ENCODE measurements around the gene F3.
"Not testable (repeated sequence)": the region's sequence is repeated elsewhere in the genome, so short reads cannot be mapped to it uniquely, and the experiment has no call there.

Gene F3

DNA sequence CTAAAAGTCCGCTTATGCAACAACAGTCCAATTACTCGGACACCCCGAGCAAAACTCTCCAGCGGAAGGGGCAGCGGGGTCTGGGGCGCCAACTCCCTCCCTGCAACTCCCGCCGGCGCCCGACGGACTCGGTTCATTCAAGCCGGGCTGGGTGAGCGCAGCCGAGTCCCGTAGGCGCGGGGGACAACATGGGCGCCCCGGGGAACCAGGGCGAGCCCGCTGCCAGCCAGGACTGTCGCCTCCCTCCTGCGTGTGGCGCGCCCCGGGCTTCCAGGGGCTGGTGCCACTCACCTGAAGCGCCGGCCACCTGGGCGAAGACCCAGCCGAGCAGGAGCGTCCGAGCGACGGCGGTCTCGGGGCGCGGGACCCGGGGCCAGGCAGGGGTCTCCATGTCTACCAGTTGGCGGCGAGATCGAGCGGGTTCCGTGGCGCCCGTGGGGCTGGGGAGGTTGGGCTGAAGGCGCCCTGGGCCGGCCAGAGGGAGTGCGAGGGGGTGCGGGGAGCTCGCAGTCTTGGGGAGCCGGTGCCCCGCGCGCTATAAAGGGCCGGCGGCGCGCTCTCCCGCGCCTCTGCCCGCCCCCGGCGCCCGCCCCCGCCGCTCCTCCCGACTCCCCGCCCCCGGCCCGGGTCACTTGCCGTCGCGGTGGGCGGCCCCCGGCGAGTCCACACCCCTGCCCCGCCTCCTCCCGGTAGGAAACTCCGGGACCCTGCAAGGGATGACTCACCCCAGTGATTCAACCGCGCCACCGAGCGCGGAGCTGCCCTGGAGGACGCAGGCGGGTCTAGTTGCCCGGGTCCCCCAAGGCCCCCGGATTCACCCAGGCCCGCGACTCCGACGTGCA, at the start of gene F3:
Gene F3, minus strand, starts transcription at position 514 of the 842 bp plus-strand sequence. Its CDS starts 123 bp downstream, at position 391.
- DNase-seq, result no peak

DNA sequence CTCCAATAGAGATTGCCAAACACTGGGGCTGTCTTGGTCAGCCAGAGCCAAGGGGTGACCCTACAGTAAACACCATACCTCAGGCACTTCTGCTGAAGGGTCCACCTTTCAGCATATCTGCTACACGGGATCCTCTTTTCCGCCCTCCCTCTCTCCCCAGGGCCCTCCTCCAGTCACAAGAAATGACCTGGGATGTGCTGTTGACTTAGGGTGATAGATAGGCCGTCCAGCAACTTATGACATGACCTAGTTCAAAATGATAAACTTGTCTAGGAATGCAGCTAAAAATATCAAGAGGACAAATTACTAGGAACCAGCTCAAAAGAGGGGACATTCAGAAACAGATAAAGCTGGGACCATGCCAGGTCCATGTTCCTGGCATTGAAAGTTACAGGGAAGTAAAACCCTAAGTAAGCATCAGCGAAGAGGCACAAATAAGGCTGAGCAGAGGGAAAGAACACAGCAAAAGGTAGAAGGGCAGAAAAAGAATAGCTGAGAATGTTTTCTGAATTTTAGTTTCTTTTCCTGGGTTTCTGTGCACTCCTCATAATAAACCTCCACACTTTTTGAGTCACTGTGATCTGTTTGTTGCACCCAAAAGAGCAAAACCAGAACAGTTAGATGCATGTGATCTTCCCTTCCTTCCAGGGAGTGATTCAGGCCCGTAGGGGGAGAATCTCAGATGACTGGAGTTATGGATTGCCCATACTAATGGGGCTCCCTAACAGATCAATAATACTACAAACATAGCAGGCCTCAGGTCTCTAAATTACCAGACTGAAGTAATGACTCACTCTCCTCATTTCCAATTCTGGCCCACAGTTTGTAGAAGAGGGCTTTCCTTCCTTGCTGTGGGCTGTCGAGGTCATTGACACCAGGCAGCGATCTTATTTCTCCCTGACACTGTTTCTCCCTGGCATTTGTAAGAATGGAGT, 48.9 kb upstream of the F3 start:
- no peak for DNase-seq

DNA sequence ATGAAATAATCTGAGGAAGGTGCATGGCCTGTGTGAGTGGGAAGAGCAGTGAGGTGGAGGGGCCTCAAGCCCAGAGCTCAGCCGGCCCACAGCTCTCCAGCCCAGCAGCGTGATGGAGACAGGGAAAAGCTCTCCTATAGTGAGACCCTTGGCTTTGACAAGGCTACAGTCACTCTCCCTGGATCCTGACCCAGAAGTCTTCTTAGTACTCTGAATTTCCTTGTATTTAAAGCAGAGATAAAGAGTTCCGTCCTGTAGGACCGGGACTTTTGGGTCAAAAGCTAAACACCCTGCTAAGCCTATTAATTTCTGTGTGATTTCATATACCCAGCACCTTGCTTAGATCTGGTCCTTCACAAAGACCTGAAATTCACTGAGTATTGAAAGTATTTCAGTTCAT, 48.2 kb upstream of the F3 start:
- DNase-seq, result no peak

DNA sequence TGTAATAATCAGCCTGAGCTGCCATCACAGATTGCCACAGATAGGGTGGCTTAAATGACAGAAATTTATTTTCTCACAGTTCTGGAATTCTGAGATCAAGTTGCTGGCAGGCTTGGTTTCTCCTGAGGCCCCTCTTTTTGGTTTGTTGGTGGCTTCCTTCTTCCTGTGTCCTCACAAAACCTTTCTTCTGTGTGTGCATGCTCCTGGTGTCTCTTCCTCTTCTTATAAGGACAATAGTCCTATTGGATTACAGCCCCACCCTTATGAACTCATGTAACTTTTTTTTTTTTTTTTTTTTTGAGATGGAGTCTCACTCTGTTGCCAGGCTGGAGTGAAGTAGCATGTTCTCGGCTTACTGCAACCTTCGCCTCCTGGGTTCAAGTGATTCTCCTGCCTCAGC, 41.0 kb upstream of the F3 start:
- no peak for DNase-seq

DNA sequence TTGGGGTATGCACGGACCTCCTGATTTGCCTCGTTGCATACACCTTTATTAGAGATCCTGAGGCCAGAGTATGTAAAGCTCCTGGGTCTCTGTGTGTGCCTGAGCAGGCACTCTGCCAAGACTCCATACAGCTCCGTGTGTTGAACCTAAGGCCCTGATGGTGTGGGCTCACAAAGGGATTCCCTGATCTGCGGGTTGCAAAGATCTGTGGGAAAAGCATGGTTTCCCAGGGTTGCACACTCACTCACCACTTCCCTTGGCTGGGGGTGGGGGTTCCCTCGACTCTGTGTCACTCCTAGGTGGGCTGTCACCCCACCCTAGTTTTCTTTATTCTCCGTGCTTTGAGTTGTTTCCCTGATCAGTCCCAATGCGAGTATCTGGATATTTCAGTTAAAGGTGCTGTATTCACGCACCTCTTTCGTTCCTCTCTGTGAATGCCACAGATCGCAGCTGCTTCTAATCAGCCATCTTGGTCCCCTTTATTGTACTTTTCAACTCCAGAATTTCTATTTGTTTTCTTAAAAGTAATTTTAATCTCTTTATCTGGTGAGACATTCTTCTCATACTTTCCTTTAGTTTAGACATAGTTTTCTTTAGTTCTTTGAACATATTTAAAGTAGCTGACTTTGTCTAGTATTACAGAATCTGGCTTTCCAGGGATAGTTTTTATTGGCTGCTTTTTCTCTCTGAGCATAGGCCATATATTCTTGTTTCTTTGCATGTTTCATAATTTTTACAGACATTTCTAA, 39.0 kb upstream of the F3 start:
- DNase-seq, result no peak

DNA sequence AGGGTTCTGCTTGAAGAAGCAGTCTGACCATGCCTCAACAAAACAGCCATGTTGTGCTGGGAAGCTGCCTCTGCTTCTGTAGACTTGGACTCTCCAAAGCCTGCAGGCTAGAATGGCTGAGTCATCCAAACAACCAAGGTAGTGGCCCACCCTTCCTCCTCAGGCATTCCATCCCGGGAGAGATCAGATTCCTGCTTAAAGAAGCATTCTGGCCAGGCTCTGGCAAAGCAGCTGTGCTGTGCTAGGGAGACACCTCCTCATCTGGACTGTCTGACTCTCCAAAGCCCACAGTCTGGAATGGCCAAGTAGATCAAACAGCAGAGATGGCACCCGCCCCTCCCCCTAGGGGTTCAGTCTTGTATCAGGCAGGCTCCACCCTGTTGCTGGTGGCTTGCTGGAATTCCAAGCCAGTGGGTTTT, 38.3 kb upstream of the F3 start:
- DNase-seq, result no peak

DNA sequence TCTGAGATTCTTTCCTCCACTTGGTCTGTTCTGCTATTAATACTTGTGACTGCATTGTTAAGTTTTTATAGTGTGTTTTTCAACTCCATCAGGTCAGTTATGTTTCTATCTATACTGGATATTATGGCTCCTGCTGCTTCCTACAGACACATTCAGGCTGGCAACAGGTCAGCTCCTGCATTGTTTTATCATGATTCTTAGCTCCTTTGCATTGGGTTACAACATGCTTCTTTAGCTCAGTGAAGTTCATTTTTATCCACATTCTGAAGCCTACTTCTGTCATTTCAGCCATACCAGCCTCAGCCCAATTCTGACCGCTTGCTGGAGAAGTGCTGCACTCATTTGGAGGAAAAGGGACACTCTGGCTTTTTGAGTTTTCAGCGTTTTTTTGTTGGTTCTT, 37.3 kb upstream of the F3 start:
- no peak for DNase-seq

DNA sequence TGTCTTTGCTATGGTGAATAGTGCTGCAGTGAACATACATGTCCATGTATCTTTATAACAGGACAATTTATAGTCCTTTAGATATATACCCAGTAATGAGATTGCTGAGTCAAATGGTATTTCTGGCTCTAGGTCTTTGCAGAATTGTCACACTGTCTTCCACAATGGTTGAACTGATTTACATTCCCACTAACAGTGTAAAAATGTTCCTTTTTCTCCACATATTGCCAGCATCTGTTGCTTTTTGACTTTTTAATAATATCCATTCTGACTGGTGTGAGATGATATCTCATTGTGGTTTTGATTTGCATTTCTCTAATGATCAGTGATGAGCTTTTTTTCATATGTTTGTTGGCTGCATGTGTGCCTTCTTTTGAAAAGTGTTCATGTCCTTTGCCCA, 32.4 kb upstream of the F3 start:
- DNase-seq, result not testable (repeated sequence)

DNA sequence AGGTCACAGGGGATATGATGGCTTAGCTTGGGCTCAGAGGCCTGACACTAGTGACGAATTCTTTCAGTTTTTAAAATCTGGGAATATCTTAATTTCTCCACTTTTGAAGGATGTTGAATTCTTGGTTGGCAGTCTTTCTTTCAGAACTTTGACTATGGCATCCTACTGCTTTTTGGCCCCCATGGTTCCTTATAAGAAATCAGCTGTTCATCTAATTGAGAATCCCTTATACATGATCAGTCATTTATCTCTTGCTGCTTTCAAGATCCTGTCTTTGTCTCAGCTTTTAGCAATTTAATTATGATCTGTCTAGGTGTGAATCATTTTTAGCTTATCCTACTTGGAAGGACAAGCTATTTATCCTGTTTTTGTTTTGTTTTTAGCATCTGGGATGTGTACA, 31.2 kb upstream of the F3 start:
- no peak for DNase-seq

DNA sequence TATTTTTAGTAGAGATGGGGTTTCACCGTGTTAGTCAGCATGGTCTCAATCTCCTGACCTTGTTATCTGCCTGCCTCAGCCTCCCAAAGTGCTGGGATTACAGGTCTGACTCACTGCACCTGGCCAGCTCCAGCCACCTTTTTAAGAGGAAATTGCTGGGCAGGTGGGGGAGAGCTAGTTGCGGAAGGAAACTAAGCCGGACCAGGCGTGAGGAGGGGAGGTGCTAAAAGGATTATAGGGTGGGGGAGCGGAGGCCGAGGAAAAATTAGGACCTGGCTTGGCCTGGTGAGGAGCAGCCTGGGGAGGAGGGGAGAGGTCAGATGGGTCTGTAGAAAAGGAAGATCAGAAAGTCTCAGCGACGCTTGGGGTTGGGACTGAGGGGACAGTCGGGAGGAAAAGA, 29.4 kb upstream of the F3 start:
- DNase-seq, result not testable (repeated sequence)

DNA sequence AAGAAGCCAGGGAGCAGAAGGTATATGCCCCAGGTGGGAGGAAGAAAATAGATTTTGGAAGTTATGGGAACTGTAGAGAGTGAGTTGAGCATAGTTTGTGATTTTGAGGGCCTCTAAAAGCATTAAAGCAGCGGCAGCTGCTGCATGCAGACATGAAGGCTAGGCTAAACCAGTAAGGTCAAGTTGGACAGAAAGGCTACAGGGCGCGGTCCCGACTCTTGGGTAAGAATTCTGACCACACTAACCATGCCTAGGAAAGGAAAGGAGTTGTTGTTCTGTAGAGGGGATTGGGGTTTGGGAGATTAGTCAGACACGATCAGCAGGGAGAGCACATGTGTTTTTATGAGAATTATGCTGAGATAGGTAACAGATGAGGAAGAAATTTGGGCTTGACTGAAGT, 27.2 kb upstream of the F3 start:
- not testable (repeated sequence) for DNase-seq

DNA sequence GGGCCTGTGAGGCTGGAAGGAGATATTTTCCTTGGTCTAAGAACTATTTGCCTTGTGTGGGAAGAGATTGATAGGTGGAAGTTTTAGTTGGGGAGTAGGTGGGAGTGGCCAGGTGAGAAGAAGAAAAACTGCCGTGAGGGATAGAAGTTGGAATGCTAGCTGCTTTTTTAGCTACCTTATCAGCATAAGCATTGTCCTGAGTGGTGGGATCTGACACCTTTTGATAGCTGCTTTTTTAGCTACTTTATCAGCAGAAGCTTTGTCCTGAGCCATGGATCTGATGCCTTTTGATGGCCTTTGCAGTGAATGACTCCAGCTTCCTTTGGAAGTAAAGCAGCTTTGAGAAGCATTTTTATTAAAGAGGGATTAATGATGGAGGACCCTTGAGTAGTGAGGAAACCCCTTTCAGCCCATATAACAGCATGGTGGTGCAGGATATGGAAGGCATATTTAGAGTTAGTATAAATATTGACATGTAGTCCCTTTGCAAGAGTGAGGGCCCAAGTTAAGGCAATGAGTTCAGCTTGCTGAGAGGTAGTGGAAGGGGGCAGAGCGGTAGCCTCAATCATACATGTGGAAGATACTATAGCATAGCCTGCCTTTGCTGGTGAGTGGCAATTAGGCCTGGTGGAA, 26.5 kb upstream of the F3 start:
- not testable (repeated sequence) for DNase-seq

DNA sequence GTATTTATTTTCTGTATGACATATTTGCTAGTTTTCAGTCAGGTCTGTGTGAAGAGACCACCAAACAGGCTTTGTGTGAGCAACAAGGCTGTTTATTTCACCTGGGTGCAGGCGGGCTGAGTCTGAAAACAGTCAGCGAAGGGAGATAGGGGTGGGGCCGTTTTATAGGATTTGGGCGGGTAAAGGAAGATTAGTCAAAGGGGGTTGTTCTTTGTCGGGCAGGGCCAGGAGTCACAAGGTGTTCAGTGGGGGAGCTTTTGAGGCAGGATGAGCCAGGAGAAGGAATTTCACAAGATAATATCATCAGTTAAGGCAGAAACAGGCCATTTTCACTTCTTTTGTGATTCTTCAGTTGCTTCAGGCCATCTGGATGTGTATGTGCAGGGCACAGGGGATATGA, 24.9 kb upstream of the F3 start:
- DNase-seq, result not testable (repeated sequence)

DNA sequence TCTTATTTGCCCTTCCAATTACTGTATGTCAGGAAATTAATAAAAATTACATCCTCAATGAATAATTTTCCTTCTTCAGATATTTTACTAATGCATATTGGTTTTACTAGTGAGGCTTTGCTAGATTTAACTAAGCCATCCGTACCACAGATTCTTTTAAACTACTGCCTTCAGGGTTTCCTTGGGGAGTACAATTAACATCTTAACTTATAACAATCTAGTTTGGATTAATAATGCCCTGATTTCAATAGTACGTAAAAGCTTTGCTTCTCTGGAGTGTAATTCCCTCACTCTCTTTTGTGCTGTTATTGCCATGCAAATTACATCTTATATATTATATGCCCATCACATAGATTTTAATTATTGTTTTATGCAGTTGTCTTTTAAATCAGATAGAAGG, 24.3 kb upstream of the F3 start:
- no peak for DNase-seq

DNA sequence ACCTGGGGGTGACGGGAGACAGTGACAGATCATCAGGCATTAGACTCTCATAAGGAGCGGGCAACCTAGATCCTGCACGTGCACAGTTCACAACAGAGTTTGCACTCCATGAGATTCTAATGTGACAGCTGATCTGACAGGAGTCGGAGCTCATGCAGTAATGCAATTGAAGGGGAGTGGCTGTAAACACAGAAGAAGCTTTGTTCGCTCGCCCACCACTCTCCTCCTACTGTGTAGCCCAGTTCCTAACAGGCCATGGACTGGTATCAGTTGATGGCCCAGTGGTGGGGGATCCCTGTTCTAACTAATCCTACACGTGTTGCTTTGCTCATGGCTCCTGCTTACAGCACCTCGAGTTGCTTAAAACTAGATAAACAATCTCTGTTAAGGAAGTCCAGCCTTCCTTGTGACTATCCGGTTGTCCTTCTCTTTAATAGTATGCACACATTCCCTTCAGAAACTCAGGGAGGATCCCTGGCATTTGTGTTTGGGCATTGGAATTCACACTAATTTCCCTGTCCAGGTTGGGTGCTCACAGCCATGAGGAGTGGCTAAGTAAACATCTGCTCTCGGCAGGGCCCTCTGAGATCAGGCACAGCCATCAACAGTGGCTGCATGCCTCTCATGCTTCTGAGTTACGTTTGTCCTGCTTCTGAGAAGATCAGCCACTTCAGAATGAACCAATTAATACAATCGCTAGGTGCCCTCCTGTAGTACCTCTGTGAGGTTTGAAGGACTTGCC, 21.1 kb upstream of the F3 start:
- DNase-seq, result no peak

DNA sequence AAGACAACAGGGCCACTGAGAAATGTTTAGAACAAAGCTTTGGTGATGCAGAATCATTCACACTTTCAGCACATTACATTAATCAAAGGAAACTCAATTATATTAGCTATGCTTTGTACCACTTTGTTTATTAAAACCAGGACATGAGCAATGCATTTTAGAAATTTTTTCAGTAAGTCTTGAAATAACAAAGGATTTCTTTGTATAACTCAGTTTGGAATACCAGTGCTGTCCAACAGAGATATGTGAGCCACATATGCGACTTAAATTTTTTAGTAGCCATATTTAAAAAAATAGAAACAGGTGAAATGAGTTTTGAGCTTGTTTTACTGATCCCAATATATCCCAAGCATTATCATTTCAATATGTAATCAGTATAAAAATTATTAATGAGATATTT, 18.8 kb upstream of the F3 start:
- DNase-seq, result no peak

DNA sequence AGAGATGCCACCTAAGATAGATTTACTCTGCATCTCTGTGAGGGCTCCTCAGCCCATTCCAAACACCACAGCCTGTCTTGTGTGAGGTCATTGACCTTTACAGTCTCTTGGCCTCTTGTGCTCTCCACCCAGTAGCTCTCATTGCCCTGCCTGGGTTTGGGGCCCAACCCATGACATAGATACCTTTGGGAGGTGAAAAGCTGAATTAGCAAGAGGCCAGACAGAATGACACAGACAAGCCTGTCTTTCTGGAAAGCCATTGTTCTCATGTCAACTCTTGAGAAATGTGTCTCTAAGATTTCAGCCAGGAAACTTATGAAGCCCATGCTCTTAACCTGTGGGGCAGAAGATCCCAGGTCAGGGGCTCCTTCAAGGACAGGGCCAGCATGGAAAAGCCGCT, 18.4 kb upstream of the F3 start:
- DNase-seq, result no peak

DNA sequence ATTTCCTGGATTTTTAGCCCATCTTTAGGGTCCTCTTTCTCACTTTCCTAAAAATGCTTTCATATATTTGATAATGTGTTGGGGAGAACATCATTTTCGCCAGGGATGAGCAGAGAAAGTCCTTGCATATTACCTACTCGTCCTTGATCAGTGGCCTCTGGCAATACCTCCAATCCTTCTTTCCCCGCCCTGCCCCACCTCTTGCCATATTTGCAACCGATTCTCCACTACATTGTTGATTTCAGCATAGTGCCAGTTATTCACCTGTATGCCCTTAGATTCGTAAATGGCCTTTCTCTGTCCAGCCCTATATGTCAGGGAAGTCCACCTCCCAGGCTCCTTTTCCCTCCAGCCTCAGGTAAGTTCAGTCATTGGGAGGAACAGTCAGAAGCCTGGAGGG, 13.5 kb upstream of the F3 start:
- DNase-seq, result no peak

DNA sequence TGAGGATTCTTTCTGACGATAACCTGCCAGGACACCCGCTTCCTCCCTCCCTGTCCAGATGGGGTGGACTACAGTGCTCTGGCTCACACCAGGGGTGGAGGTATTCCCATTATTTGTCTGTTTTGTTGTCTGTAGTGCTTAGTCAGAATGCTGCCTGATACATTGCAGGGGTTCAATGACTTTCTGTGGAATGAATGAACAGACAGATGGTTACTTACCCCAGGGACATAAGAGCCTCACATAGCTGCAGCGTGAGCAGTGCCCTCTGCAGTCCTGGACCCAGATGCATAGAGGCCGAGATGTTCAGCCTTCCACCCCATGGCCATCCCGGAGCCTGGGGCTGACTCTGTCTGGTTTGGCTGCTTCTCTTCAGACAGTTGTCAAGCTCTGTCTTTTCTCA, 13.0 kb upstream of the F3 start:
- DNase-seq, result no peak

DNA sequence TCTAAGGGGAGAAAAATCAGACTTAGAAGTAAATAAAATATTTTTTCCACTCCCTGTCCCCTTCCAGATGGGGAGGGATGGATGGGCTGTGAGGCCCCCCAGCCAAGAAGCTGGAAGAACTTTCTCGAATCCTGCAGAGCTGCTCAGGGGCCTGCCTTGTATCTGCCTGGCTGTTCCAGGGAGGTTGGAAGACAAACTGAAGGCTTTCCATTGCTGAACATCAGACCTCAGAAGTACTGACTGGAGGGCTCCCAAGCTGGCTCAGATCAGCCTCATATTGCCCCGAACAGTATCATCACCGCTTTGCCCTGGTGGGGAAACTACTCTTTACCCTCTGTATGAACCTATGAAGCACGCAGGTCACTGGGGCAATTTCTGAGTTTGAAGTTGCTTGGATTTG, 12.4 kb upstream of the F3 start:
- no peak for DNase-seq

DNA sequence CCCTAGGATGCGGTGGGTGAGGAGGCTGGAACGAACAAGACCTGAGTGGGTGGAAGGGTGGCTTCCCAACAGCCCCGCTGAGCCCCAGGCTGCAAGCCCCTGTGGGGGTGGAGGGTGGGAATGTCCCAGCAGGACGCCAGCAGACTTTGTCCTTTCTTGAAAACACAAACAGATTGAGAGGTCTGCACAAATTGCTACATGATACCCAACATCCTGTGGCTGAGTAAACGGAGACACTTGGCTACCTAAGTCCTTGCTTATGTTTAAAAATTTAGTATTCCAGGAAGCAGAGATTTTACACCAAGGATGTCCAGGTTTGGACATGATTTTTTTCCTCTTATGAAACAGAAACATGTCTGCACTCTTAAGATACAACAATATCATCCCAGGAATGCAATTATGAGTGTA, 11.8 kb upstream of the F3 start:
- DNase-seq, result no peak

DNA sequence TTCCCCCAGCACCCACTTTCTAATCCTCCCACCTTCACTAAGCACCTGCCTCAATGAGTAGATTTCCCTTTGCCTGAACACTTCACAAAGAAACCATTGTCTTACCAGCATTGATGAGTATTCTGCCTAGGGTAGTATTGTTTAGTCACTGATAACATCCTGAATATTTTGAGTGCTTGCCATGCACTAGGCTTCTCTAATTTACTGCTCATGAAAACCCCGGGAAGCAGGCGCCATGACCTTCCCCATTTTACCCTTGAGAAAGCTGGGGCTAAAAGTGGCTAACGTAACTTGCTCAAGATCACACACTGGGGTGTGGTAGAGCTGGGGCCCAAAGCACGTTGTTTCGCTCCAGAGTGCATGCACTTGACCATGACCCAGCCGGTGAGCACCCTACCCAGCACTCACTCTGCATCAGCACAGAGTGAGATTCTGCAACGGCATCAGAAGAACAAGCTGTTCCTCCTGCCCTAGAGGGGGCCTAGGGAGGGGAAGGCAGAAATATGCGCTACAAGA, 10.6 kb upstream of the F3 start:
- DNase-seq, result no peak
